Activated T-cell treated with anti-CD3 and anti-CD28 coated beads, Interleukin-2, amount 50 U/mL, for 24 hours (primary cell): ENCODE data around the gene CAMSAP1.
"Not testable (repeated sequence)": the region's sequence is repeated elsewhere in the genome, so short reads cannot be mapped to it uniquely, and the experiment has no call there.

ENCODE experiments used
- DNase-seq: peaks from one replicate; pipeline ENCODE4 v3.0.0-alpha.2; 2020
- H3K27ac Mint-ChIP-seq: 2 replicates; pipeline ENCODE4 v1.8.0; 2020; ENCODE audit warnings: mild to moderate bottlenecking, mixed read lengths
- H3K27me3 Mint-ChIP-seq: 2 replicates; pipeline ENCODE4 v1.8.0; 2020; ENCODE audit warnings: mixed read lengths
- H3K36me3 Mint-ChIP-seq: 2 replicates; pipeline ENCODE4 v1.8.0; 2020; ENCODE audit warnings: low read depth, mixed read lengths
- H3K4me1 Mint-ChIP-seq: 2 replicates; pipeline ENCODE4 v1.8.0; 2020; ENCODE audit warnings: low read depth, mixed read lengths
- H3K4me3 Mint-ChIP-seq: 2 replicates; pipeline ENCODE4 v1.8.0; 2020; ENCODE audit warnings: mild to moderate bottlenecking, moderate library complexity, mixed read lengths
- H3K9me3 Mint-ChIP-seq: 2 replicates; pipeline ENCODE4 v1.8.0; 2020; ENCODE audit warnings: mixed read lengths

The CAMSAP1 gene

GRCh38 chr9:135901031-135901758 is 6.2 kb downstream of the CAMSAP1 start:
- H3K4me1 Mint-ChIP-seq = peaks cover 84% of the 10 kb centered on the region
- no peak for DNase-seq
- H3K27ac Mint-ChIP-seq = no peak overlapping the region
- H3K9me3 Mint-ChIP-seq = peaks cover 7% of the 10 kb centered on the region
- H3K4me3 Mint-ChIP-seq = no peak overlapping the region
- no peaks in the 10 kb centered on the region for H3K27me3 Mint-ChIP-seq
- H3K36me3 Mint-ChIP-seq = peaks cover 64% of the 10 kb centered on the region

- no peak overlapping the region for H3K4me3 Mint-ChIP-seq
- H3K27ac Mint-ChIP-seq = peak overlapping the region; percentile 1
- peaks cover 7% of the 10 kb centered on the region for H3K9me3 Mint-ChIP-seq
- no peak for DNase-seq
- H3K36me3 Mint-ChIP-seq = peaks cover 44% of the 10 kb centered on the region
- H3K27me3 Mint-ChIP-seq = no peaks in the 10 kb centered on the region
- peaks cover 81% of the 10 kb centered on the region for H3K4me1 Mint-ChIP-seq
Measured at GRCh38 chr9:135898634-135899407, 8.5 kb downstream of the CAMSAP1 start.

- H3K36me3 Mint-ChIP-seq = peaks cover 26% of the 10 kb centered on the region
- peaks cover 7% of the 10 kb centered on the region for H3K9me3 Mint-ChIP-seq
- no peak overlapping the region for H3K4me3 Mint-ChIP-seq
- peaks cover 77% of the 10 kb centered on the region for H3K4me1 Mint-ChIP-seq
- H3K27me3 Mint-ChIP-seq = no peaks in the 10 kb centered on the region
- H3K27ac Mint-ChIP-seq = no peak overlapping the region
- no peak for DNase-seq
Measured at GRCh38 chr9:135896626-135897025, 10.7 kb downstream of the CAMSAP1 start.

- Mint-ChIP-seq H3K9me3 (peaks cover 7% of the 10 kb centered on the region), H3K27me3 (no peaks in the 10 kb centered on the region), H3K36me3 (peaks cover 23% of the 10 kb centered on the region), H3K4me1 (peaks cover 77% of the 10 kb centered on the region), H3K4me3 (no peak overlapping the region), H3K27ac (no peak overlapping the region)
- DNase-seq = no peak
Measured at GRCh38 chr9:135896205-135896604, 11.1 kb downstream of the CAMSAP1 start.

- no peak overlapping the region for H3K4me3 Mint-ChIP-seq
- no peak overlapping the region for H3K27ac Mint-ChIP-seq
- H3K4me1 Mint-ChIP-seq = peaks cover 77% of the 10 kb centered on the region
- no peak for DNase-seq
- H3K27me3 Mint-ChIP-seq = no peaks in the 10 kb centered on the region
- peaks cover 5% of the 10 kb centered on the region for H3K9me3 Mint-ChIP-seq
- peaks cover 19% of the 10 kb centered on the region for H3K36me3 Mint-ChIP-seq
Measured at GRCh38 chr9:135895202-135895848, 12.0 kb downstream of the CAMSAP1 start.

- peaks cover 73% of the 10 kb centered on the region for H3K4me1 Mint-ChIP-seq
- no peaks in the 10 kb centered on the region for H3K27me3 Mint-ChIP-seq
- no peak for DNase-seq
- H3K27ac Mint-ChIP-seq = peak overlapping the region; percentile 60
- no peaks in the 10 kb centered on the region for H3K9me3 Mint-ChIP-seq
- no peak overlapping the region for H3K4me3 Mint-ChIP-seq
- H3K36me3 Mint-ChIP-seq = peaks cover 4% of the 10 kb centered on the region
Measured at GRCh38 chr9:135893104-135893503, 14.2 kb downstream of the CAMSAP1 start.

- not testable (repeated sequence) for H3K27ac Mint-ChIP-seq, H3K4me3 Mint-ChIP-seq, DNase-seq, H3K36me3 Mint-ChIP-seq, H3K27me3 Mint-ChIP-seq, H3K9me3 Mint-ChIP-seq
- peaks cover 75% of the 10 kb centered on the region for H3K4me1 Mint-ChIP-seq
Measured at GRCh38 chr9:135892327-135892726, 15.0 kb downstream of the CAMSAP1 start.

- Mint-ChIP-seq H3K9me3 (no peaks in the 10 kb centered on the region), H3K4me1 (peaks cover 76% of the 10 kb centered on the region), H3K4me3 (no peak overlapping the region), H3K27me3 (no peaks in the 10 kb centered on the region), H3K27ac (no peak overlapping the region), H3K36me3 (no peaks in the 10 kb centered on the region)
- DNase-seq = no peak
Measured at GRCh38 chr9:135891027-135891631, 16.2 kb downstream of the CAMSAP1 start.

GRCh38 chr9:135890190-135891026 is 16.9 kb downstream of the CAMSAP1 start:
- no peaks in the 10 kb centered on the region for H3K27me3 Mint-ChIP-seq
- H3K4me1 Mint-ChIP-seq = peaks cover 78% of the 10 kb centered on the region
- H3K27ac Mint-ChIP-seq = no peak overlapping the region
- H3K4me3 Mint-ChIP-seq = no peak overlapping the region
- no peak for DNase-seq
- H3K9me3 Mint-ChIP-seq = no peaks in the 10 kb centered on the region
- H3K36me3 Mint-ChIP-seq = no peaks in the 10 kb centered on the region

GRCh38 chr9:135889564-135890189 is 17.7 kb downstream of the CAMSAP1 start:
- Mint-ChIP-seq H3K27ac (no peak overlapping the region), H3K9me3 (no peaks in the 10 kb centered on the region), H3K27me3 (no peaks in the 10 kb centered on the region), H3K4me1 (peaks cover 78% of the 10 kb centered on the region), H3K36me3 (no peaks in the 10 kb centered on the region), H3K4me3 (no peak overlapping the region)
- no peak for DNase-seq

GRCh38 chr9:135888766-135889394 is 18.5 kb downstream of the CAMSAP1 start:
- Mint-ChIP-seq H3K27me3 (no peaks in the 10 kb centered on the region), H3K4me1 (peaks cover 80% of the 10 kb centered on the region), H3K36me3 (no peaks in the 10 kb centered on the region), H3K27ac (peak overlapping the region; percentile 42), H3K4me3 (no peak overlapping the region), H3K9me3 (no peaks in the 10 kb centered on the region)
- DNase-seq = no peak

- H3K27ac Mint-ChIP-seq = peak overlapping the region; percentile 85
Measured at GRCh38 chr9:135888126-135888765, 19.1 kb downstream of the CAMSAP1 start.

GRCh38 chr9:135887585-135888050 is 19.7 kb downstream of the CAMSAP1 start:
- H3K4me1 Mint-ChIP-seq = peaks cover 80% of the 10 kb centered on the region
- peaks cover 7% of the 10 kb centered on the region for H3K36me3 Mint-ChIP-seq
- H3K27ac Mint-ChIP-seq = peak overlapping the region; percentile 85
- peak; percentile 65 for DNase-seq
- H3K4me3 Mint-ChIP-seq = peak overlapping the region; percentile 63
- H3K27me3 Mint-ChIP-seq = no peaks in the 10 kb centered on the region
- H3K9me3 Mint-ChIP-seq = no peaks in the 10 kb centered on the region

More at GRCh38 chr9:135888126-135888765, 19.1 kb downstream of the CAMSAP1 start:
- H3K9me3 Mint-ChIP-seq = no peaks in the 10 kb centered on the region
- DNase-seq = no peak
- peaks cover 80% of the 10 kb centered on the region for H3K4me1 Mint-ChIP-seq
- H3K27me3 Mint-ChIP-seq = no peaks in the 10 kb centered on the region
- H3K36me3 Mint-ChIP-seq = peaks cover under 1% of the 10 kb centered on the region
- H3K4me3 Mint-ChIP-seq = peak overlapping the region; percentile 25
